Forelimb muscle (tissue), 1 donor: Measurements from ENCODE around the gene TMEM132D. TPM values are rescaled to one million over a fixed set of nuclear protein-coding genes. Genes with fewer than 3 reads are reported as not detected.

Source experiments
- DNase-seq: peaks from one replicate; pipeline ENCODE4 v3.0.0-alpha.2; 2013; ENCODE audit warnings: low read depth
- polyA plus RNA-seq: library from polyadenylated mRNA; unstranded; fragments of 120-200 nt; gene quantifications from one replicate; pipeline ENCODE4 v1.2.1, GENCODE V29; 2013; ENCODE audit not compliant: insufficient read length

Gene TMEM132D
- polyA plus RNA-seq, 1 donor: 0.52 TPM

DNA sequence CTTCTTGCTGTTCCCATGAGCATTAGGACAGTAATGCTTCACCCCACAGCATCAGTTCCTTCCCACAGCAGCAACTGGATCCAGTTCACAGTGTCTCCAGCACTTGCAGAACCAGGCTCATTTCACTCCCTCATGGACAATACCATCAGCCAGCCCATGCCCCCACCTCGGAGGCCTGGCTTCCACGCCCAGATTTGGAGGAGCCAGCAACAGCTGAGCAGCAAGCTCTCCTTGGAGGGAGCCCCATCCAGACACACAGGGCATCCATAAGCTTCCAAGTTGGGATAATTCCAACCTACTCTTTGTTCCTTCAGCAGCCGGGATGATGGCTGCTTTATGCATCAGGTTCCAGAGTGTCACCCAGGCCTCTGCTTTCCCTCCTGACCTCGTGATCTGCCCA, 800.6 kb downstream of the TMEM132D start:
- DNase-seq: no peak

DNA sequence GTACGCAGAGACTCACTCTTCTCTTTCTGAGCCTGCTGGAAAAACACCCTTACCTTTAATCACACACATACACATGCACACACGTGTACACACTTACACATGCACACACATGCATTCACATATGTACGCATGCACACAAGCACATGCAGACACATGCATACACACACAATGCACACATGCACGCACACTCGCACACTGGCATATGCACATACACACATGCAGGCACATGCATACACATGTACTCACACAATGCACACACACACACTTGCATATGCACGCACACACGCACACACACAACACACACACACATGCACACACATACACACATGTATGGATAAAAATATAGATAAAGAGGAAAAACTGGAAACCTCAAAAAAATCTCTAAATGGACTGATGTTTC, 801.6 kb downstream of the TMEM132D start:
- no peak for DNase-seq

DNA sequence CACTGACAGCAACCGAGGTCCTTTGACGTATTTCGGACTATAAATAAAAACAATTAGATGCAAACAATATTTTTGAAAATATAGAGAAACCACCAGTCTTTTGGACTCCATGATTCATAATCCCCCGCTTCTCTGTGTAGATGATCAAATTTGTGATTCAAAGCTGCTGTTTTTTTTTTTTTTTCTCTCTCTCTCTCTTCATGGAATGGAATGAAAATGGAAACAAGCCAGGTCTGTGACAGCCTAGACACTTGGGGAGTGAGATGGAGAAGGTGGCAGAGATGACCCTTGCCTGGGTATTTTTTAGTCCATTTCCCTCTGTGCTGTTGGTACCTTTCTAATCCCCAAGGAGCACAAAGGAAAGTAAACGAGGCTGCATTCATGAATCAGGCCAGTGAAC, 802.0 kb downstream of the TMEM132D start:
- DNase-seq: no peak

DNA sequence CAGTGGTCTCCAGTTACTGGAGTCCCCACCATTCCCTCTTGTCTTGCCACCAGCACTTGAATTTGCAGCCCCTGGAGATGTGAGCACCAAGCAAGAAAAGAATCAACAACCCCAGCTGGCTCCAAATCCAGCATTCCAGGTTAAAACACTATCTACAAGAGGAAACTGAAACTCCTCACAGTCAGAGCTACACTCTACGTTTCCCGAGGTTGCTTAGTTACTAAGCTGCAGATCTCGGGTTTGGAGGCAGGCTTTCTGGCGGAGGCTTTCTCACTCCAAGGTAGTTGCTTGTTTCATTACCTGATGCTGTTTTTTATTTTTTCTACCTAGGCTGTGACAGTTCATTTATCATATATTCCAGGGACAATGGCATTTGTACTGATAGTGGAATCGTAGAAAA, 802.4 kb downstream of the TMEM132D start:
- DNase-seq: no peak

- DNase-seq: no peak
Measured at GRCh38 chr12:129097451-129097850, 806.4 kb downstream of the TMEM132D start.

- DNase-seq: no peak
Measured at GRCh38 chr12:129096968-129097367, 806.9 kb downstream of the TMEM132D start.

DNA sequence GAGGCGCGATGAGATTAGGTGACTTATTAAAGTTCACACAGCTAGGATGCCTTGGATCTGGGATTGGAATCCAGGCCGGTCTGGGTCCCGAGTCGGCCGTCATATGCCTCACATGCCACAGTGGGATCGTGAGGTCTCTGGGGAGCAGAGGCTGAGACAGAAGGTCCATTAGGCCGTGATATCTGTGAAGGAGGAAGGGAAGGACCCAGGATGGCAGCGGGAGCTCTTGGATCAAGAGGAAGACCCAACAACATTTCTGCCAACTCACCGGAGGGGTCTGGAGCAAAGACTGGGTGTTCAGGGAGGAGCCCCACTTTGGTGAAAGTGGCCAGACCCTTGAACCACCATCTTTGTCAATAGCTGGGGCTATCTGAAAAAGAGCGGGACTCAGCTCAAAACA, 807.6 kb downstream of the TMEM132D start:
- DNase-seq: no peak

GRCh38 chr12:129089576-129089975, 814.2 kb downstream of the TMEM132D start:
- no peak for DNase-seq

- DNase-seq: no peak
Measured at GRCh38 chr12:129084875-129085826, 818.7 kb downstream of the TMEM132D start.

- DNase-seq: no peak
Measured at GRCh38 chr12:129083121-129083840, 820.5 kb downstream of the TMEM132D start.

- DNase-seq: no peak
Measured at GRCh38 chr12:129082441-129082840, 821.4 kb downstream of the TMEM132D start.

DNA sequence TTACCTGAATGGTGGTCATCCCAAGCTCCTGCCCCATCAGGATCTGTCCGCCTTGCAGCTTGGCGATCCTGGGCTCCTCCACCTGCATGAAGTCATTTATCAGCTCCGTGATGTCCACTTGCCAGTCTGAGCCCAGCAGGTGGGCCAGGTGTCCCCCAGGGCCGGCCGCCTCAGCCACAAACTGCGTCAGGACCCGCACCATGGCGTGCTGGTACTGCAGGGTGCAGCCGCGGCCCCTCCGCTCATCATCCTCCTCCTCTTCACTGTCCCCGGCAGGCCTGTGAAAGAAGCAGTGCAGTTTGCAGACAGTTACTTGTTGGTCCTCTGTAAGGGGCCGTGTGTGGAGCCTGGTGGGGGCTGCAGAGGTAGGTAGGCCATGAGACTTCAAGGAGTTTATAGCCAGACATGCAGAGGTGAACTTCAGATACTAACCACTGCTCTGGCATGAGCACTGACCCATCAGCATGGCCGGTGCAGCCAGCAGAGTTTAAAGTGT, 822.0 kb downstream of the TMEM132D start:
- DNase-seq: no peak

- DNase-seq: no peak
Measured at GRCh38 chr12:129080821-129081220, 823.0 kb downstream of the TMEM132D start.

DNA sequence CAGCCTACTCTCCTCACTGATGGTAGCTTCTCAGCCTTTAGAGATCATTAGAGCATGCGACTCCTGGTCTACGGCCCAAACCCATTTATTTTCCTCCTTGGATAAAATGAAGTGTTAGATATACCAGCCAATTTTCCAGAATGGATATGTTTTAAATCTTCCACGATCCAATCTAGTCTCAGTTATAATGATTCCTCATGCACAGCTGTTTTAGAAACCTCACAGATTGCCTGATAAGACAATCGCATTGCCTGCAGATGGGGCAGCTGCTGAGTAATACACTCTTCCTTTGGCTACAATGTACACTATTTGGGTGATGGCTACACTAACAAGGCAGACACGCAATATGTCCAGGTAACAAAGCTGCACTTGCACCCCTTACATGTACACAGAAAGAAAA, 823.4 kb downstream of the TMEM132D start:
- DNase-seq: no peak

GRCh38 chr12:129079719-129080118, 824.1 kb downstream of the TMEM132D start:
- DNase-seq: no peak

GRCh38 chr12:129076441-129077320, 827.1 kb downstream of the TMEM132D start:
- DNase-seq: no peak

DNA sequence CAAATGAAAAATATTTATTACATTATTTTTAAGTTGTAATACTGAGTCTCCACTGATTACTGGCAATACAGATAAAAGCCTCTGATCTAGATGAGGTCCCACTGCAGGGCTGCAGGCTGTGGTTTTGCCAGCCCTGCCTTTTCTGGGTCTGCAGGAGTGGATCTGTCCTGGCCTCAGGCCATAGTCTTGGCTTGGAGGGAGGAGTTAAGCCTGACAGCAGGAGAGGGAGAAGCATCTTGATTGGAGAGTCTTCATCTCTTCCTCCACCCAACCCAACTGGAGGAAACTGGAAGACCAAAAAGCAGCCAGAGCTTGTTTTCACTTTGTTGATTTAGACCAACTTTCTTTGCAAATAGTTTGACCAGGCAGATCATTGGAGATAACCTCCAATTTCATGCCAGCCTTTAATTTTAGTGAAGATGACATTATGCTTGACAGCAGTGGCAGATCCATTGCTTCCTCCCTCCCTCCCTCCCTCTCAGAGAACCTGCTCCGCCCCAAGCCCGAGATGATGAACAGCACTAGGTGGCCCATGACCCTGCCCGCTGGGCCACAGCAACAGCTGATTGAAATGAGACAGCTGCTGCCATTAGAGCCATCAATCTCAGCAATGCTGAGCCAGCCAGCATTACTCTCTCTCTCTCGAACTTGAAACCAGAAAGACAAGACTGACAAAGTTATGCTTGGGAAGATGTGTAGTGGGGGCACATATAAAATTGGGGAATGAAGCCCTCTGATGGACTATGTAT, 828.2 kb downstream of the TMEM132D start:
- no peak for DNase-seq

DNA sequence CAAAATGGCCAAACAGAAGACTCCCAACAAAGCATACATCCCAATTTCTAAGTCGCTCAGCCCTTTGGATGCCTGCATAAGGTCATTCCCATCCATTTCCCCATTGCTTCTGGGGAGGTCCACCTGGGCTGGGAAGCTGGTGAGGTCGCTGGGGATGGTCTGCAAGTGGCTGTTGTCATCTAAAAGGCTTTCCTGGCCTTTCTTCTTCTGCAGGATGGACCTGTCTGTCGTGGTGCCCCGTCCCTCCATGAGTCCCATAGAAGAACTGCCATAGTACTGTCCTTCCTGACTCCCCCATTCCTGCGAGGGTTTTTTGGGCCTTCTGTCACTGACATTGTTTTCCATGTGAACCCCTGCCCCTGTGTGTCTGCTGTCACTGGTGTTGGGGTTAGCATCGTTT, 829.4 kb downstream of the TMEM132D start:
- DNase-seq: no peak

GRCh38 chr12:129073157-129073915, 830.5 kb downstream of the TMEM132D start:
- DNase-seq: no peak

DNA sequence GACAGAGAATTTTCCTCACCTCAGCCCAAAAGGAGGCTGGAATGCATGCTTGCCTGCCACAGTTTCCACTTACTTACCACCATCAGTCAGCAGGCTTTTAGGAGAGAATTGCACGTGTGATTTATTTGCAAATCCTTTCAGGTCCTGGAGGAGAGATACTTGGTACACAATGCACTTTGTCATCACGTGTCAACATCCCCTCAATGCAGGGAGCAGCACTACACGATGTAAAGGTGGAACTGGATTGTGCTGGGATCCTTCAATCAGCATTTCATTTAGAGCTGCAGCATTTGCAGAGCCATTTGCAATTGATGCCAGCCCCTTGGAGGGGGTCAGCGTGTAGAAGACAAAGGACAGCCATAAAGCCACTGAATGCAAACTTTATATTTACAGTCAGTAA, 832.5 kb downstream of the TMEM132D start:
- DNase-seq: no peak
